Keratinocyte (primary cell): ENCODE results near the gene CACNA2D2. TPM values are rescaled to one million over a fixed set of nuclear protein-coding genes. Genes with fewer than 3 reads are reported as not detected.

Experiments used
- DNase-seq: peaks from one replicate; pipeline ENCODE4 v3.0.0-alpha.2; 2011; ENCODE audit warnings: low read depth, missing footprints, low spot score
- FAIRE-seq: peaks from 2 replicates; lab custom pipeline; 2011; peaks lifted over from hg19 to GRCh38; lab: Jason Lieb, UNC
- H2AFZ ChIP-seq: 2 replicates; pipeline ENCODE4 v1.6.0; 2012; ENCODE audit warnings: low read length, control low read depth, inconsistent platforms; ENCODE audit not compliant: control insufficient read depth
- H3K27ac ChIP-seq: 2 replicates; pipeline ENCODE4 v1.5.1; 2011; ENCODE audit warnings: low read length; ENCODE audit not compliant: control insufficient read depth, insufficient read depth
- H3K27me3 ChIP-seq: 3 replicates; pipeline ENCODE4 v1.6.0; 2011; ENCODE audit warnings: low read length; ENCODE audit not compliant: control insufficient read depth, insufficient read depth; ENCODE audit errors: extremely low read depth
- H3K36me3 ChIP-seq, 2 experiments: 2 replicates in 1 of 2; 3 replicates in 1 of 2; pipeline ENCODE4 v1.5.1; 2011; ENCODE audit warnings: low read length in 2 of 2, mild to moderate bottlenecking in 1 of 2; ENCODE audit not compliant: control insufficient read depth in 2 of 2, insufficient read depth in 2 of 2; ENCODE audit errors: extremely low read depth in 1 of 2
- H3K4me1 ChIP-seq: 3 replicates; pipeline ENCODE4 v1.5.1; 2011; ENCODE audit warnings: low read length; ENCODE audit not compliant: control insufficient read depth, insufficient read depth; ENCODE audit errors: extremely low read depth
- H3K4me2 ChIP-seq: 3 replicates; pipeline ENCODE4 v1.6.0; 2011; ENCODE audit warnings: low read depth, low read length; ENCODE audit not compliant: control insufficient read depth, insufficient read depth; ENCODE audit errors: extremely low read depth
- H3K4me3 ChIP-seq, 3 experiments: fragments of 200-600 bp in 1 of 3; sonication (generic) in 1 of 3; 2 replicates in 2 of 3; 3 replicates in 1 of 3; pipeline ENCODE4 v1.5.1; 2011 to 2016; ENCODE audit warnings: low read length in 3 of 3, mild to moderate bottlenecking in 3 of 3, control low read depth in 2 of 3, inconsistent platforms in 1 of 3, low read depth in 1 of 3, mixed read lengths in 1 of 3, mixed run types in 1 of 3, moderate library complexity in 1 of 3; ENCODE audit not compliant: control insufficient read depth in 2 of 3, insufficient read depth in 2 of 3; ENCODE audit errors: extremely low read depth in 1 of 3
- H3K79me2 ChIP-seq: 2 replicates; pipeline ENCODE4 v1.6.0; 2012; ENCODE audit warnings: low read length; ENCODE audit not compliant: control insufficient read depth, insufficient read depth
- H3K9ac ChIP-seq: 3 replicates; pipeline ENCODE4 v1.6.0; 2011; ENCODE audit warnings: low read length; ENCODE audit not compliant: control insufficient read depth, insufficient read depth; ENCODE audit errors: extremely low read depth
- H3K9me1 ChIP-seq: 3 replicates; pipeline ENCODE4 v1.6.0; 2011; ENCODE audit warnings: low read length; ENCODE audit not compliant: control insufficient read depth, insufficient read depth; ENCODE audit errors: extremely low read depth
- H3K9me3 ChIP-seq: 2 replicates; pipeline ENCODE4 v1.5.1; 2012; ENCODE audit warnings: low read depth, low read length; ENCODE audit not compliant: control insufficient read depth
- H4K20me1 ChIP-seq: 3 replicates; pipeline ENCODE4 v1.6.0; 2011; ENCODE audit warnings: low read length; ENCODE audit not compliant: control insufficient read depth, insufficient read depth; ENCODE audit errors: extremely low read depth
- EZH2 ChIP-seq: IDR thresholded peaks from one replicate; pipeline ENCODE4 v1.6.1; 2012; ENCODE audit warnings: inconsistent platforms, mild to moderate bottlenecking, low read length, moderate library complexity
- dilution Hi-C: fragments of 300-500 bp; cut with MboI; formaldehyde crosslinking; loops from one replicate; pipeline ENCODE4 v1.7.0; 2020; ENCODE audit warnings: low sequenced_read_pairs; ENCODE audit not compliant: extremely low pct_ligation_motif_present
- polyA plus RNA-seq, 5 experiments: library from polyadenylated mRNA; depleted of rRNA in 3 of 5; stranded (reverse) in 3 of 5; stranded (forward) in 1 of 5; unstranded in 1 of 5; fragments of >200 nt; gene quantifications; 1 replicate in 1 of 5; 2 replicates in 3 of 5; 3 replicates in 1 of 5; pipeline versions ENCODE4 v1.2.1 to v1.2.3, GENCODE V29; 2011 to 2012; ENCODE audit warnings: missing spikeins in 2 of 5, low read depth in 1 of 5, low replicate concordance in 1 of 5
- TF ChIP-seq, protein P1 (sequence below), 3 experiments: IDR thresholded peaks in 1 of 3; conservative IDR thresholded peaks in 1 of 3; optimal IDR thresholded peaks in 1 of 3; 2 replicates in 2 of 3; 3 replicates in 1 of 3; pipeline versions ENCODE3 to v1.5.1; 2011; ENCODE audit warnings: low read length in 3 of 3, mild to moderate bottlenecking in 3 of 3, moderate library complexity in 2 of 3, control low read depth in 1 of 3, inconsistent platforms in 1 of 3; ENCODE audit not compliant: insufficient read depth in 2 of 3; ENCODE audit errors: extremely low read depth in 1 of 3

The CACNA2D2 gene
- polyA plus RNA-seq, 1 donor (not counting 4 experiments of a cell fraction or from before 2014, with no cell fraction given) = 0.04 TPM

DNA sequence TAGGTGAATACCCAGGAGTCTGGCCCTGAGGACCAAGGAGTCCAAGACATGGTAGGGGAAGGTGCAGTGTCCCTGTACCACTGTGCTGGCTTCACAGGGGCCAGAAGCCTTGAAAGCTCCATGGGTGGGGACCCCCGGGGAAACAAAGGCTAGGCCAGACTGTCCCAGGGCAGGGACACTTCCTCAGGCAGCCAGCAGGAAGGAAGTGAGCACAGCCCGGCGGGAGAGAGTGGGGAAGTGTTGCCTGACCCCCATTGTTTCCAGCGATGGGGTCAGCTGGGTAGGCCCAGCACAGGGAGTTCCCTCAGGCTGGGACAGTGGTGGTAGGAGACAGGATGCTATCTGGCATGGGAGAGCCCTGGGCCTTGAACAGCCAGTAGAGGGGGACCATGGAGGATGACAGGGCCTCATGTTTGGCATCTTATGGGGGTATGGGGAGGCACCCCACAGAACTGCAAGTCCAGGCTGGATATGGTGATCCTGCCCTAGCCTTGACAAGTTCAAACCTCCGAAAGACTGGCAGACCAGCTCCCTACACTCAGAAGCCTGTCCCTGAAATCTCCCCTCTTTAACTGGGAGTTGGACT lies 179.7 kb downstream of the CACNA2D2 start:
- no peak overlapping the region for H3K27ac ChIP-seq
- TF ChIP-seq, protein P1, sequence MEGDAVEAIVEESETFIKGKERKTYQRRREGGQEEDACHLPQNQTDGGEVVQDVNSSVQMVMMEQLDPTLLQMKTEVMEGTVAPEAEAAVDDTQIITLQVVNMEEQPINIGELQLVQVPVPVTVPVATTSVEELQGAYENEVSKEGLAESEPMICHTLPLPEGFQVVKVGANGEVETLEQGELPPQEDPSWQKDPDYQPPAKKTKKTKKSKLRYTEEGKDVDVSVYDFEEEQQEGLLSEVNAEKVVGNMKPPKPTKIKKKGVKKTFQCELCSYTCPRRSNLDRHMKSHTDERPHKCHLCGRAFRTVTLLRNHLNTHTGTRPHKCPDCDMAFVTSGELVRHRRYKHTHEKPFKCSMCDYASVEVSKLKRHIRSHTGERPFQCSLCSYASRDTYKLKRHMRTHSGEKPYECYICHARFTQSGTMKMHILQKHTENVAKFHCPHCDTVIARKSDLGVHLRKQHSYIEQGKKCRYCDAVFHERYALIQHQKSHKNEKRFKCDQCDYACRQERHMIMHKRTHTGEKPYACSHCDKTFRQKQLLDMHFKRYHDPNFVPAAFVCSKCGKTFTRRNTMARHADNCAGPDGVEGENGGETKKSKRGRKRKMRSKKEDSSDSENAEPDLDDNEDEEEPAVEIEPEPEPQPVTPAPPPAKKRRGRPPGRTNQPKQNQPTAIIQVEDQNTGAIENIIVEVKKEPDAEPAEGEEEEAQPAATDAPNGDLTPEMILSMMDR (optimal IDR thresholded peaks at IDR 0.05 in 1 of 3, IDR thresholded peaks at IDR 0.05 in 1 of 3, conservative IDR thresholded peaks at IDR 0.05 in 1 of 3; ENCODE audit: extremely low read depth in 1 of 3, insufficient read depth in 2 of 3, low read length in 3 of 3) = no peak
- no peak for TF ChIP-seq EZH2
- dilution Hi-C loops = no loop called here
- no peak overlapping the region for H3K9ac ChIP-seq
- FAIRE-seq (no peak), DNase-seq (no peak)
- no peaks in the 10 kb centered on the region for H4K20me1 ChIP-seq
- H3K4me3 ChIP-seq = no peak overlapping the region
- no peak overlapping the region for H2AFZ ChIP-seq
- no peak overlapping the region for H3K4me2 ChIP-seq
- peaks cover 42% of the 10 kb centered on the region for H3K79me2 ChIP-seq
- H3K27me3 ChIP-seq = no peaks in the 10 kb centered on the region
- peaks cover 2% of the 10 kb centered on the region for H3K9me1 ChIP-seq
- H3K36me3 ChIP-seq = peaks cover 17 to 21% of the 10 kb centered on the region in 2 experiments
- H3K4me1 ChIP-seq = peaks cover 30% of the 10 kb centered on the region
- no peaks in the 10 kb centered on the region for H3K9me3 ChIP-seq

DNA sequence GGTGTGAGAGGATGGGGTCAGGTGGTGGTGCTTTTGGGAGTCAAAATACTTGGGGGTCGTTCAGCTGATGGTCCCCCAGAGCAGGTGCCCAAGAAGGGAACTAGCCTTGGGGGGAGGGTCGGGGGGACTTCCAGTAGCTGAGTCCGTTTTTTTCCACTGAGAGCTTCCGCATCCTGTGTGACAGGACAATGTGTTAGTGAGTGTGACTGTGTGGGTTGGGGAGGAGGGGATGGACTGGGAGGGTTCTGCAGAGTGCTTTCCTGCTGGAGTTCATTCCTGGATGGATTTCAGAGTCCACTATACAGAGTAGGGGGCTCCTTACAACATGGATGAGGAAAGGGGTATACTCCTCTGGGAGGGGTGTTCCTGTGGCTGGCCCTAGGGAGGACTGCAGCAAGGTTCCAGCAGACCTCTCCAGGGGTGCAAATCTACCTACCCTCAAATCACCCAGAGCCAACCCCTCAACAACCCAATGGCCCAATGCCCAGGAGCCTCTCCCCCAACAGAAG lies 180.3 kb downstream of the CACNA2D2 start:
- H3K4me3 ChIP-seq = no peak overlapping the region

More for the DNA sequence above, 180.3 kb downstream of the CACNA2D2 start:
- DNase-seq (no peak), FAIRE-seq (no peak)
- no peak overlapping the region for H3K9ac ChIP-seq
- no peak overlapping the region for H3K4me2 ChIP-seq
- H3K36me3 ChIP-seq = peaks cover 21 to 26% of the 10 kb centered on the region in 2 experiments
- no peak overlapping the region for H2AFZ ChIP-seq
- no peaks in the 10 kb centered on the region for H4K20me1 ChIP-seq
- H3K27ac ChIP-seq = no peak overlapping the region
- peaks cover 3% of the 10 kb centered on the region for H3K9me1 ChIP-seq
- peaks cover 48% of the 10 kb centered on the region for H3K79me2 ChIP-seq
- H3K4me1 ChIP-seq = peaks cover 32% of the 10 kb centered on the region
- TF ChIP-seq EZH2 = no peak
- TF ChIP-seq, protein P1 (optimal IDR thresholded peaks at IDR 0.05 in 1 of 3, IDR thresholded peaks at IDR 0.05 in 1 of 3, conservative IDR thresholded peaks at IDR 0.05 in 1 of 3; ENCODE audit: extremely low read depth in 1 of 3, insufficient read depth in 2 of 3, low read length in 3 of 3) = no peak
- no peaks in the 10 kb centered on the region for H3K27me3 ChIP-seq
- dilution Hi-C loops = no loop called here
- H3K9me3 ChIP-seq = no peaks in the 10 kb centered on the region
